ENCODE results near the gene FBXL20.

- TF ChIP-seq EZH2 (IDR thresholded peaks at IDR 0.05; ENCODE audit: borderline replicate concordance, low read depth, low read length, poor library complexity, severe bottlenecking) = no peak
- TF ChIP-seq, protein P1, sequence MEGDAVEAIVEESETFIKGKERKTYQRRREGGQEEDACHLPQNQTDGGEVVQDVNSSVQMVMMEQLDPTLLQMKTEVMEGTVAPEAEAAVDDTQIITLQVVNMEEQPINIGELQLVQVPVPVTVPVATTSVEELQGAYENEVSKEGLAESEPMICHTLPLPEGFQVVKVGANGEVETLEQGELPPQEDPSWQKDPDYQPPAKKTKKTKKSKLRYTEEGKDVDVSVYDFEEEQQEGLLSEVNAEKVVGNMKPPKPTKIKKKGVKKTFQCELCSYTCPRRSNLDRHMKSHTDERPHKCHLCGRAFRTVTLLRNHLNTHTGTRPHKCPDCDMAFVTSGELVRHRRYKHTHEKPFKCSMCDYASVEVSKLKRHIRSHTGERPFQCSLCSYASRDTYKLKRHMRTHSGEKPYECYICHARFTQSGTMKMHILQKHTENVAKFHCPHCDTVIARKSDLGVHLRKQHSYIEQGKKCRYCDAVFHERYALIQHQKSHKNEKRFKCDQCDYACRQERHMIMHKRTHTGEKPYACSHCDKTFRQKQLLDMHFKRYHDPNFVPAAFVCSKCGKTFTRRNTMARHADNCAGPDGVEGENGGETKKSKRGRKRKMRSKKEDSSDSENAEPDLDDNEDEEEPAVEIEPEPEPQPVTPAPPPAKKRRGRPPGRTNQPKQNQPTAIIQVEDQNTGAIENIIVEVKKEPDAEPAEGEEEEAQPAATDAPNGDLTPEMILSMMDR (conservative IDR thresholded peaks at IDR 0.05; ENCODE audit: low read depth, low read length) = no peak
These were observed 72.6 kb downstream of the FBXL20 start for GRCh38 chr17:39328815-39329214.

All from A673 (cell line).